Stimulated activated CD4-positive, alpha-beta T cell treated with anti-CD3 and anti-CD28 coated beads, Interleukin-4, amount 100 ng/mL, for 48 hours (primary cell): ENCODE data around the gene ZNF681.
"Not testable (repeated sequence)": the region's sequence is repeated elsewhere in the genome, so short reads cannot be mapped to it uniquely, and the experiment has no call there.

Experiments used
- DNase-seq, 2 donors: peaks; one replicate each; pipeline ENCODE4 v3.0.0-alpha.2; 2020; ENCODE audit warnings: low read depth in 2 of 2

ZNF681 gene

DNA sequence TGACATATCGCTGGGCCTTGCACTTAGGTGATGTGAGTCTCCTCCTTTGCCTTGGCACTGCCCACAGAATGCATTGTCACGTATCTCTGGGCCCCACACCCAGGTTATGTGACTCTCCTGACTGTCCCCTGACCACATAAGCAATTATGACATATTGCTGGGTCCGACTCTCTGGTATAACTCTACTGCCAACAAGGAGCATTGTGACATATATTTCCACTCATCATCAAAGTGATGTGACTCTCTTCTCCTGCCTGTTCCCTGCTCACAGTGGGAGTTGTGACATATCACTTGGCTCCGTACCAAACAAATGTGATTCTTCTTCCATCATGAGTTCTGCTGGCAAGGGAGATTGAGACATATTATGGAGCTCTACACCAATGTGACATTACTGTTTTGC is 15.4 kb upstream of the ZNF681 start:
- no peak for DNase-seq

DNA sequence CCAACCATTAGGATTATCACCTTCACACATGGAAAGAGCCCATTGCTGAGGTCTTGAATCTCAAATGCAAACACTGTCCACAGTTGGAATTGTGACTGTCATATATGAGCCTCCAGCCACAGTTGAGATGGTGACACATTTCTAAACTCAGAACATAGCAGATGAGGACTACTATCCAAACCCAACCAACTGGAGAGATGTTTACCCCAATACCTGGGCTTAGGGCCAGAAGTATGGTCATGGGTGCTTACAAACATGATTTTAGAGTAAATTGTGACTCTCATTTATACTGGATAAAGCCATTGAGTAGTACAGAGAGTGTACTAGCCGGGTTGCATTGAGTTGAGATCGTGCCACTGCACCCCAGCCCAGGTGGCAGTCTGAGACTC is 14.0 kb upstream of the ZNF681 start:
- DNase-seq: no peak

- DNase-seq: no peak
Observed at GRCh38 chr19:23771761-23772674, 13.3 kb upstream of the ZNF681 start.

DNA sequence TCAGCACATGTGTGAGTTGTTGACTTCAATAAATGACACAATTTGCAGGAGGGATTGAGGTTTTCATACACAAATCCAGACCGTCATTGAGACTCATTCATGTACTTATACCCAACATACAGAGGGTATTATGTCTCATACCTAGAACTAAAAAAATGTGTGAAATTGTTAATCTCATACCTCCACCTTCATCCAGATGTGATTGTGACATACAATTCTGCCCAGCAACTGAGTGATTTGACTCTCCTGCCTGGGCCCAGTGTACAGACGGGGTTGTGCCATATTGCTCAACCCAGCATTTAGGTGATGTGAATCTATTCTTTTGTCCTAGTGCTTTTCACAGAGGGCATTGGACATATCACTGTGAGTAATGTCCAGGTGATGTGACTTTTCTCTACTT is 12.6 kb upstream of the ZNF681 start:
- DNase-seq: no peak

- DNase-seq: no peak
Observed at GRCh38 chr19:23770672-23771250, 12.1 kb upstream of the ZNF681 start.

- no peak for DNase-seq
Observed at GRCh38 chr19:23769691-23770468, 11.2 kb upstream of the ZNF681 start.

- no peak for DNase-seq
Observed at GRCh38 chr19:23766951-23767350, 8.3 kb upstream of the ZNF681 start.

- DNase-seq: no peak
Observed at GRCh38 chr19:23764781-23765180, 6.1 kb upstream of the ZNF681 start.

GRCh38 chr19:23762884-23763711 is 4.4 kb upstream of the ZNF681 start:
- DNase-seq: peak; percentile 66 to 78

DNA sequence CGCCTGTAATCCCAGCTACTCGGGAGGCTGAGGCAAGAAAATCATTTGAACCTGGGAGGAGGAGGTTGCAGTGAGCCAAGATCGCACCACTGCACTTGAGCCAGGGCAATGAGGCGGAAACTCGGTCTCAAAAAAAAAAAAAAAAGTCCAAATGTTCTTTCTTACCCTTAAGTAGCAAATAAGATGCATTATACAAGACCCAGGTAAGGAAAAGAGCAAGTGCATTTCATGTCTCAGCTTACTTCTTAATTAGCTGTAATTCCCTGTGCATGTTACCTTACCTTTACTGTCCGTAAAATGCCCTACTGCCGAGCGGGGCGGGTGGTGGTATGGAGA is 3.8 kb upstream of the ZNF681 start:
- no peak for DNase-seq

GRCh38 chr19:23760326-23760725 is 1.6 kb upstream of the ZNF681 start:
- not testable (repeated sequence) for DNase-seq

GRCh38 chr19:23743633-23744232 is 15.0 kb downstream of the ZNF681 start:
- DNase-seq: not testable (repeated sequence)

DNA sequence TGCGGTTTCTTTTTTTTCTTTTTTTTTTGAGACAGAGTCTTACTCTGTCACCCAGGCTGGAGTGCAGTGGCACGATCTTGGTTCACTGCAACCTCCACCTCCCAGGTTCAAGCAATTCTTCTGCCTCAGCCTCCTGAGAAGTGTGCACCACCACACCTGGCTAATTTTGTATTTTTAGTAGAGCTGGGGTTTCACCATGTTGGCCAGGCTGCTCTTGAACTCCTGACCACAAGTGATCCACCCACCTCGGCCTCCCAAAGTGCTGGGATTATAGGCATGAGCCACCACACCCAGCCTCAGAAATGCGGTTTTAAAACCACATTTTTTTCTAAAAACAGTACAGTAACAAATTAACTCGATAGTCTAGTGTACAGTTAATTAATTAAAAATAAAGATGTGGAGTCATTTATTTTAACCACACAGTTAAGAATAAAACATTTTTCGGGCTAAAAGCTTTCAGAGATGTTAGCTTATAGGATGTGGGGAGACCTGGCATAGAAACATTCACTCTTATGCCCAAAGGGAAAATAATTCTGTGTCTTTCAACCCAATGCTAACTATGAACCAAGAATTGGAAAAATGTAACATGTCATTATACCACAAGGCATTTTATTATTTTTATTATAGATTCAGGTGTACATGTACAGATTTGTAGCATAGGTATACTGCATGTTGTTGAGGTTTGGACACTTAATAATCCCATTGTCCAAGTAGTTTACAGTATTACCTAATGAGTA is 27.8 kb downstream of the ZNF681 start:
- not testable (repeated sequence) for DNase-seq

GRCh38 chr19:23724161-23724560 is 34.5 kb downstream of the ZNF681 start:
- DNase-seq: not testable (repeated sequence)

- DNase-seq: no peak
Observed at GRCh38 chr19:23718802-23719201, 39.9 kb downstream of the ZNF681 start.

DNA sequence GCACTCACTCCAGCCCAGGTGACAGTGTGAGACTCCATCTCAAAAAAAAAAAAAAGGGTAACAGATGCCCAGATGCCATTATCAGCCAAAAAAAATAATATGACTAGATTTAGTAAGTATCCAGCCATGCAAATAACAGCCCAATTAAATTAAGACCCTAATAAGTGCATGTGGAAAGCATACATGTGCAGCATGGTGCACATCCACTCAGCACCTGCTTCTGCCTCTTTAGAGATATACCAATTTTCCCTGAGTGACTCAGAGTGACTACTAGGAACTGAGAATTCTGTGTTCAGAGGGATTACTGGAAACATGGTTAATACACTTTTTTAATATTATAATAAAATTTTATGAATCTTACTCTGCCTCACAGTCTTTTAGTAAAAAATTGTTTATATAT is 41.9 kb downstream of the ZNF681 start:
- DNase-seq: no peak

DNA sequence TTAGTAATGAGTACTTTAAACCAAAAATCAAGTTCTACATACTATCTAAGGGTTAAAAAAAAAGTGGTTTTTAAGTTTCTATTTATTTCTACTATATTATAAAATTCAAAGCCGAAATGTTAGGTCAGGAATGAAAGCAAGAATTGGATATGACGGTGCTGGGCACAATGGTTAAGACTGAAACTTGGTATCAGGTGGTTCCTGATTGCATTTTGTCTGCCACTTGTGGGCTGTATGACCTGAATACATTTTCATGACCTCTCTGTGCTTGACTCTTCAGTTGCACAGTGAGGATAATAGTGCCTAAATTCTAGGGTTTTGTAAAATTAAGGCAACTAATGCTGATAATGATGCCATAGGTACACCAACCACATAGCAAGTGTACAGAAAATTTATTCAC is 49.3 kb downstream of the ZNF681 start:
- no peak for DNase-seq

DNA sequence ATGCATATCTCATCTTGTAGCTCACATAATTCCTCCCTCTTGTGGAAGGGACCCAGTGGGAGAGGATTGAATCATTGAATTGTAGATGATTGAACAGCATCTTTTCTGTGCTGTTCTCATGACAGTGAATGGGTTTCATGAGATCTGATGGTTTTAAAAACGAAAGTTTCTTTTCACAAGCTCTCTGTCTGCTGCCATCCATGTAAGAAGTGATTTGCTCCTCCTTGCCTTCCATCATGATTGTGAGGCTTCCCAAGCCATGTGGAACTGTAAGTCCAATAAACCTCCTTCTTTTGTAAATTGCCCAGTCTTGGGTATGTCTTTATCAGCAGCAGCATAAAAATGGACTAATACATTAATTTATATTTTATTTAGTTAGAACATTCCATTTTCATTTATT is 52.0 kb downstream of the ZNF681 start:
- no peak for DNase-seq

DNA sequence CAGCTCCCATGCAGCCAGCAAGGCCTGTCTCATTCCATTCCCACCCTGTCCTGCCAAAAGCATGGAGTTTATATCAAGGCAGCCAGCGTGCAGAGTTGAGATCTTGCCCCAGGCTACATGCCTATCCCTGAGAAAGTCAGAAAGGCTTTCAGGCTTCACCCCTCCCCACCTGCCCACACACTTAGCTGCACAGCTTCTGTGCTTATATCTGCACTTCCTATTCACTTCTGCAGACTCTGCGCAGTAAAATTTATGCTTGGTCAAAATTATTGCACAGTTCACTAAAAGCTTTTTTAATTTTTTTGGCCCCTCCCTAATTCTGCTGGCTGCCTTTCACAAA is 59.2 kb downstream of the ZNF681 start:
- DNase-seq: no peak

DNA sequence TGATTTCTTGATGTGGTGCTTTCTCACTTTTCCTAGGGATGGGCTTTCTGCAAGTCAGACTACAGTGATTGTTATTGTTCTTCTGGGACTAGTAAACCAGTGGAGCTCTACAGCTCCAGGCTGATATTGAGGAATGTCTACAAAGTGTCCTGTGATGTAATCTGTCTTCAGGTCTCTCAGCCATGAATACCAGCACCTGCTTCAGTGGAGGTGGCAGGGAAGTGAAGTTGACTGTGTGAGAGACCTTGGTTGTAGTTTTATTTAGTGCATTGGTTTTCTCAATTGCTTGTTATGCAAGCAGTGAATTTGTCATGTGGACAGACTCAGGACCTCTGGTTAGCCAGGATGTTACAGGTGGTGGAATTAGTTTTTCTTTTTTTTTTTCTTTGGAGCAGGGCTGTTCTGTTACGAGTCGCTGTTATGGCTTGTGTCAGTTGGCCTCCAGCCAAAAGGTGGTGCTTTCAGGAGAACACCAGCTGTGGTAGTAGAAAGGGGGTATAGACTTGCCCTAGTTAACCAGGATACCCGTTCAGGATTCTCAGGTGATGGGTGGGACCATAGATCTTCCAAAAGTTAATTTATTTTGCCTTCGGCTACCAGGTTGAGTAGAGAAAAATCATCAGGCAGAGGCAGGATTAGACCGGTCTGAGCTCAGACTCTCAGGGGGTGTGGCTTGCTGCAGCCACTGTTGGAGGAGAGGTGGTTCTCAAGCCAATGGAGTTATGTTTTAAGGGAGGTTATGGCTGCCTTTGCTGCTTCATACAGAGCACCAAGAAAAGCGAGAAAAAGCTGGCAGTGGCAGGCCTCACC is 59.8 kb downstream of the ZNF681 start:
- DNase-seq: no peak
